GM21360 (cell line): ENCODE results near the gene TAF7L.
A peak's percentile ranks its signal among the peaks of the same experiment; 100 is the strongest.

Experiments
- ATAC-seq: cut with Tn5 transposase; IDR thresholded peaks from one replicate; pipeline ENCODE4 v1.9.1; 2021; ENCODE audit warnings: mild to moderate bottlenecking, moderate library complexity; ENCODE audit not compliant: unreplicated experiment

Gene TAF7L

GRCh38 chrX:101229170-101229569 lies 62.0 kb downstream of the TAF7L start:
- ATAC-seq = no peak

GRCh38 chrX:101223226-101223625 lies 67.9 kb downstream of the TAF7L start:
- ATAC-seq = peak; percentile 68

- ATAC-seq = no peak
Measured at GRCh38 chrX:101220662-101221260, 70.4 kb downstream of the TAF7L start.

- no peak for ATAC-seq
Measured at GRCh38 chrX:101219864-101220346, 71.2 kb downstream of the TAF7L start.

- no peak for ATAC-seq
Measured at GRCh38 chrX:101219116-101219863, 71.8 kb downstream of the TAF7L start, which contains the start of gene DRP2. Gene DRP2, plus strand, starts transcription at chrX:101219786. Its CDS starts 11,862 bp downstream, at chrX:101231648.
